ENCODE data around the gene ELL3.

The ELL3 gene

DNA sequence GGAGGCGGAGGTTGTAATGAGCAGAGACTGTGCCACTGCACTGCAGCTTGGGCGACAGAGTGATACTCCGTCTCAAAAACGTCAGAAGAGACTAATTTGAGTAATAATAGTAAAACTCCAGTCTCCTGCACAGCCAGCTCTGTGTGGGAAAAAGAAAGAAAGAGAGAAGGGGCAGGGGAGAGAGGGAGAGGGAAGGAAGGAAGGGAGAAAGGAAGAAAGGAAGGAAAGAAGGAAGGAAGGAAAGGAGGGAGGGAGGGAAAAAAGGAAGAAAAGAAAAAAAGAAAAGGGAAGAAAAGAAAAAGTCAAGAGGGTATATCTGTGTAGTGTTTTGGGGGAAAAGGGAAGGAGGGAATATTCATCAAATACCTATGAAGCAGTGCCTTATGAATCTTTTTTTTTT lies 53.6 kb downstream of the ELL3 start:
- no peak for DNase-seq (ENCODE audit: low read depth in 2 of 2)
